ENCODE data around the gene MYL5.
"Not testable (repeated sequence)": the region's sequence is repeated elsewhere in the genome, so short reads cannot be mapped to it uniquely, and the experiment has no call there.

Gene MYL5

GRCh38 chr4:669806-670559 lies 4.4 kb upstream of the MYL5 start:
- not testable (repeated sequence) for DNase-seq (ENCODE audit: low spot score)

DNA sequence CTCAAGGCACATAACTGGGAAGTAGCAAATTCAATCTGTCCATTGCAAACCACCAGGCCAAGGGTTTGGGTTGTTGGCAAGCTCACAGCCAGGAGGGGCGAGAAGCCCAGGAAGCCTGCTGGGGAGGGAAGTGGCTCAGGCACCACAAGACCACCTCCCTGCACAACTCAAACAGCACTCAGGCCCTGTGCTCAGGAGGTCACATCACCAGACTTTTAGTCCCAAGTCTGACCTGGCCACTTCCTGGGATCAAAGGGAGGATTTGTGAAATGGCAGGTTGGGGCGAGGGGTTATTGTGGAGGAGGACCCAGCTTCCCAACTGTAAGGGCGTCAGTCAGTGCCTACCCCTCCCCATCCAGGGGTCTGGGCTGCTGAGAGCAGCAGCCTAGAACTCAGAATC lies 2.6 kb upstream of the MYL5 start:
- no peak for DNase-seq (ENCODE audit: low spot score)

GRCh38 chr4:673349-674091 lies 822 bp upstream of the MYL5 start:
- no peak for DNase-seq (ENCODE audit: low spot score)

GRCh38 chr4:675036-675882 lies 917 bp downstream of the MYL5 start:
- no peak for DNase-seq (ENCODE audit: low spot score)

DNA sequence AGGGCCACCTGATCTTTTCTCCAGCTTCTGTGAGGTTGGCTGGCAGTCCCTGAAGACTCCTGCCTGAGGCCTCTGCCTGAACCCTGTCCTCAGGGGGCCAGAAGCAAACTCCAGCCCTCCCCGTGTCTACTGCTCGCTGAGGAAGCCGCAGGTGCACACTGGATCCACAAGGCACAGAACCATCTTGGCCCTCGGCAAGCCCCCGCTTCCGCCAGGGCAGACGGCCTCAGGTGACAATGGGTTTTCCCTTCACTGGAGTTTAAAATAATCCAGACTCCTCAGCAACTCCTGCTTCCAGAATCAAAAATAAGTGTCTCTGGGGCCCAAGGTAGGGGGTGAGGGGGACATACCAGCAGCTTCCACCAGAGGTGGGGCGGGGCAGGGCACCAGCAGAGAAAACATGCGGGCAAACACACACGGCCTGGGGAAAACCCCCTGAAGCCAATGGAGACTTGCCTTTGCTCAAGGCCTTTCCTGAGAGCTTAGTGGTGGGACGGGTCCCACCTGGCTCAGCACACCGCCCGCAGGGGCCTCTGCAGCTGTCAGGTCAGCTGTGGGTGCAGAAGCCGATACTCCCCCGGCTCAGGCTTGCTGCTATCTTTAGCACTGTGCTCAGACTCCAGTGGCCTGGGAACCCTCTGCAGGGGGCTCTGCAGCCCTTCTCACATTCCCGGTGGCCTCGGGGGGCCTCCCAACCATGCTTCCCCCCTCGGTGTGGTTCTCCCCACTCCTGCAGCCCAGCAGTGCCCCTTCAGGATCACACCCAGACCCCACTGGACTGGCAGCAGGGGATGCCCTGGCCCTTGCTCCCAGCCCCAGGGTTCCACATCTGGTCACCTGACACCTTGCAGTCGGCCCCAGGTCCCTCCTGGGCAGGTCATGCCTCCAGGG lies 1.9 kb downstream of the MYL5 start:
- DNase-seq (ENCODE audit: low spot score), result no peak

- DNase-seq (ENCODE audit: low spot score), result no peak
These were observed 2.5 kb downstream of the MYL5 start for GRCh38 chr4:676871-677235.

- no peak for DNase-seq (ENCODE audit: low spot score)
These were observed 3.3 kb downstream of the MYL5 start for GRCh38 chr4:677431-678293.

DNA sequence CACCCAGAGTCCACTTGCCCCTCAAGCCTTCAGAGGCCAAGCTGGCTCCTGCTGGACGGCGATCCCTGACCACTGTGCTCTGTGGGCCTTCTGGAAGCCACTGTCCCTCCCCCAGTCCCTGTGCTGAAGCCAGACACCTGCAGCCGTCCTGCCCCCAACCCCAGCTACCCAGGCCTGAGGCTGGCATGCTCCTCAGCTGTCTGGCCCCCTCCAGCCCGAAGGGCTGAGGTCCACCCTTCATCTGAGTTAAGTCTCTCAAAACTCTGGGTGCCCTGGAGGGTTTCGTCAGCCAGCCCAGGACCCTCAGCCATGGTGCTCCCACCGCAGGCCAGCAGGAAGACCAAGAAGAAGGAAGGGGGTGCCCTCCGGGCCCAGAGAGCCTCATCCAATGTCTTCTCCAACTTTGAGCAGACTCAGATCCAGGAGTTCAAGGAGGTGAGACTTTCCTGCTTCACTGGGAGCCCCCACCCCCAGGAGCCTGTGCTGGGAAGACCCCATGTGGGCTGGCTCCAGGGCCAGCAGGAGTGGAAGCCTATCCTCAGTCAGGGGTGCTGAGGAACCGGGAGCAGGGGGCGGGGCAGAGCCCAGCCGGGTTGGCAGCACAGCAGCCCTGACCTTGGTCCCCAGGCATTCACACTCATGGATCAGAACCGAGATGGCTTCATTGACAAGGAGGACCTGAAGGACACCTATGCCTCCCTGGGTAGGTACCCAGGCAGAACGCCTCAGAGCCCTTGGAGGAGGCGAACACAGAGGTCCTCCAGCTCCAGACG lies 4.2 kb downstream of the MYL5 start:
- no peak for DNase-seq (ENCODE audit: low spot score)

- no peak for DNase-seq (ENCODE audit: low spot score)
These were observed 4.8 kb downstream of the MYL5 start for GRCh38 chr4:679104-679481.

GRCh38 chr4:679629-680028 lies 5.3 kb downstream of the MYL5 start:
- DNase-seq (ENCODE audit: low spot score), result no peak

DNA sequence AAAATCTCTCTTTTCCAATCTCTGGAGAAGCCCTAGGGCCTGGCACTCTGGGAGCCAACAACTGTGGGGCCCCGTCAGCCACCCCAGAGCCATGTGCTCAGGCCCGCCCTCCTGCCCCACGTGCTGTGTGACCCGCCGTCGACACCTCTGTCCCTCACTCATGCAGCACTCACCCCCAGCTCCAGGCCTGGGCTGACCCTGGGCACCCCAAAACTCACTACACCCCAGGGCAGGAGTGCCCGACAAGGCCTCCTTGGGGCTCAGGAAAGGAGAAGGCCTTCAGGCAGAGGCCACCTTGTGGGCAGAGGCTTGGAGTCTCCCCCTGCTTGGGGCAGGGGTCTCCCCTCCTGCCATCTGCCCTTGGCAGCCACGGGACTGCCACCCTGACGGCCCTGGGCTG lies 5.7 kb downstream of the MYL5 start:
- DNase-seq (ENCODE audit: low spot score), result no peak

- no peak for DNase-seq (ENCODE audit: low spot score)
These were observed 6.2 kb downstream of the MYL5 start for GRCh38 chr4:680551-680927.

DNA sequence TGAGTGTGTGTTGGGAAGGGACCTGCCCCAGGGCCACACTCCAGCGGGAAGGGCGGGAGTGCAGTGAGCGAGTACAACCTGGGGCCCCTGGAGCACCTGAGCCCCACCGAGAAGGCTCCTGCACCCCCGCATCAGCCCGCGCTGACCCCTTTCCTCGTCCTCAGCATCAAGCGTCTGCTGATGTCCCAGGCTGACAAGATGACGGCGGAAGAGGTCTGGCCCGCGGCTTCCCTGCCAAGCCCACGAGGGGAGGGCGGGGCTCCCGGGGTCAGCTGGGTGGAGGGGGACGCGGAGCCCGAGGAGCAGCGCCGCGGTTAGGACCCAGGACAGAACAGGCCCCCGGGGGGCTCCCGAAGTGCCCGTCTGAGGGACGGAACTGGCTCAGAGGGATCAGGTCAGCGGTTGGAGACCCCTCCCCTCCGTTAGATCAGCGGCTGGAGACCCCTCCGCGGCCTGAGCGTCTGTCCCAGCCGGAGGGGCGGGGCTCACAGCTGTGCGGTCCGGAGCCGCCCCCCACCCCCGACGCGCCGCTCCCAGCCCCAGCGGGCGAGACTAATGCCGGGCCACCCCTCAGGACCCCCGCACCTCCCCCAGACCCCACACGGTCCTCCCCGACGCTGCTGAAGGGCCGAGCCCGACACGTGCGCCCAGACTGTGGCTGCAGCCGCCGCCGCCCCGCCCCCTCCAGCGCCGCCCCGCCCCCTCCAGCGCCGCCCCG lies 6.7 kb downstream of the MYL5 start:
- DNase-seq (ENCODE audit: low spot score), result no peak

- DNase-seq (ENCODE audit: low spot score), result no peak
These were observed 7.6 kb downstream of the MYL5 start for GRCh38 chr4:681736-682451.

DNA sequence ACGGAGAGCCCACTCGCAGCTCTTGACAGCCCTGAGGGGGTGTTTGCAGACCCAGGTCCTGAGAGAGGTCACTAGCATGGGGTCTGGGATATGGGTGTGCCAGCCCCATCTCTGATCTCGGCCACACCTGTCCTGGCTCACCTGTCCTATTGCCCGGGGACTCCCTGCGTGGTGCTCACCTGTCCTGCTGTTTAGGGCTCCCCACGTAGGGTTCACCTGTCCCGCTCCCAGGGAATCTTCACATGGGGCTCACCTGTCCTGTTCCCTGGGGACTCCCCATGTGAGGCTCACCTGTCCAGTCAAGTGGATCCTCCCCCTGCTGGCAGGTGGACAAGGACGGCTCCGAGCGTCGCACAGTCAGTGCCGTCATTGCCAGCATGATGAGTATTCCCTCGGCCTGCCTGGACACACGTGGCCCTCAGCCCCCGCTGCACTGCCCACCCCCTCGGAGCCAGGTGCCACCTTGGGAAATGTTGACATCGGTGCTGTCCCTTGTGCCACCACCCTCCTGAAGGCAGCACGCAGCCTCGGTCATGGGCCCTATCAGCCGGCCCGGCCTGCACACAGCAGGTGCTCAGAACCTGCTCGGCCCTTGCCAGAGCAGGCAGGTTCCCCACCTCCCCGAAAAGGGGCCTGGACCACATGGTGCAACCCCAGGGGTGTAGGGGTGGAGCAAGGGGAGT lies 8.3 kb downstream of the MYL5 start:
- no peak for DNase-seq (ENCODE audit: low spot score)

DNA sequence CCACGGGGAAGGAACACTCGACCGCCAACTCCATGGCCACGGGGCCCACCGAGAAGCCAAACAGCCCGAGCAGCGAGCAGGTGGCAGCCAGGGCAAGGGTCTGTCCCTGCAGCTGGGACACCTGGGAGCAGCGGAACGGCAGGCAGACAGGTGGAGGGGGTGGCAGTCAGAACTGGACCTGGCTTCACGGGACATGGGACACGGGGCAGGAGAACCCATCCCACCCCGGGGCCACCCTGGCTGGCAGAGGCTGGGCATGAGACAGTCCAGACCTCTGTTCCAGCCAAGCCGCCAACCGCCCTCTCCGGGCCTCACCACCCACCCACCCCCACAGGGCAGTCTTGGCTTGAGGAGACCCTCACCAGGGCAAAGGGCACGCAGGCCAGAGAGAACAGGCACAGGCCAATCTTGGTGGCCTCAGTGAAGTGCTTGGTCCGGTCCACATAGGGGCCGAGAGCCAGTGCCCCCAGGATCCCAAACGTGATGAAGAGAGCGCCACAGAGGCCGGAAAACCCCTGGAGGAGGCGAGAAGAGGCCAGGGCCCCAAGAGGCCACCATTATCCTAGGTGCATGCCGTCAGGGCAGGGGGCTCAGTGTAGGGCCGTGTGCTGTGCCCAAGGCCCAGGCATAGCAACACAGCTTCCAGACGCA lies 9.0 kb downstream of the MYL5 start:
- DNase-seq (ENCODE audit: low spot score), result no peak

GRCh38 chr4:683982-684622 lies 9.8 kb downstream of the MYL5 start:
- DNase-seq (ENCODE audit: low spot score), result peak; percentile 79

All from globus pallidus (tissue), 1 donor.